ENCODE results near the gene BTBD9. TPM values are rescaled to one million over a fixed set of nuclear protein-coding genes. Genes with fewer than 3 reads are reported as not detected.

The BTBD9 gene
- total RNA-seq, 2 experiments from 2014 or later: 6.8 to 7.0 TPM

DNA sequence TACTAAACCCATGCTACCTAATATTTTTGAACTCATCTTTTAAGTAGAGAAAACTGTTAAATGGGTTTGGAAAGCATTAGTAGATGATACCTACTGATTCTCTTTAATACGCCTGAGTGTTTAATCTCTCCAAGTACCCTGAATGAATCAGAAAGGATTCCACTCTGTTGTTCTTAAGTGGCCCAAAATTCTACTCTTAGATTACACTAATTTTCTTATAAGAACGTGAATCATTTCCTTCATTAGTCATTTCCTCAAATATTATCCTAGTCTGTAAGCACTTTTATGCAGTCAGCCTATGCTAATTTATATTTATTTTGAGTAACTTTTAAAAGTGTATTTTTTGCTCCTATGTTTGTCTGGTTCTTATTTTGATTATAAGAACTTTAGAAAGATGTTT, 380.0 kb downstream of the BTBD9 start:
- peak overlapping the region; percentile 77 for H3K27ac Mint-ChIP-seq
- H3K27me3 Mint-ChIP-seq: no peaks in the 10 kb centered on the region
- DNase-seq: no peak
- peaks cover 26% of the 10 kb centered on the region for H3K36me3 Mint-ChIP-seq
- no peak overlapping the region for H3K4me3 Mint-ChIP-seq
- H3K4me1 Mint-ChIP-seq: peaks cover 12% of the 10 kb centered on the region
- peaks cover 5% of the 10 kb centered on the region for H3K9me3 Mint-ChIP-seq

DNA sequence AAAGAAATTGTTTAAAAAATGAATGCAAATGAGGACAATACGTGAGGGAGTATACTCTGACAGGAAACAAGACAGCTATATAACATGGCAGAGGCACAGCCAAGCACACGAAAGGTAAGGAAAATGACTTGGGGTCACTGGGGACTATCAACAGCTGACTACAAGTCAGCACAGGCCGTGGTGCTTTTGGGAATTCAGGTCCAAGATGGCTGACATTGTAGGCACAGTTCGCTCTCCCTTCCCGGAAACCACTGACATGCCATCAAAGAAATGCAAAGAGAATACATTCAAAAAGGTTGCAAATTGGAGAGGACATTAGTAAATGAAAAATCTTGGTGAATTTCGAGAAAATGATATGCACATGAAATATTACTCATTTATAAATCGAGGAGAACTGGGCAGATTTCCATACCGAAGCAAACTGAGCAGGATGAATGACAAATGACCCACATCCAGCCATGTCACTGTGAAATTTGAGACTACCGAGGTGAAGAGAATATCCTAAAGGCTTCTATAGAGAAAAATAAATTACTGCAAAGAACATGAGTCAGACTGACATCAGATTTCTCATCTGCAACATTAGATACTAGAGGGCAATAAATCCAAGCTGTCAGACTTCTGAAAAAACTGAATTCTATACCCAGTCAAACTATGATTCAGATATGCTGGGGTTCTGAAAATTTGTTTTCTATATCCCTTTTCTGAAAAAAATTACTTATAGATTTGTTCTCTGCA, 391.1 kb downstream of the BTBD9 start:
- Mint-ChIP-seq H3K27me3 (no peaks in the 10 kb centered on the region), H3K4me1 (peaks cover 5% of the 10 kb centered on the region), H3K4me3 (no peak overlapping the region), H3K36me3 (peaks cover 7% of the 10 kb centered on the region), H3K27ac (no peak overlapping the region), H3K9me3 (no peaks in the 10 kb centered on the region)
- no peak for DNase-seq

DNA sequence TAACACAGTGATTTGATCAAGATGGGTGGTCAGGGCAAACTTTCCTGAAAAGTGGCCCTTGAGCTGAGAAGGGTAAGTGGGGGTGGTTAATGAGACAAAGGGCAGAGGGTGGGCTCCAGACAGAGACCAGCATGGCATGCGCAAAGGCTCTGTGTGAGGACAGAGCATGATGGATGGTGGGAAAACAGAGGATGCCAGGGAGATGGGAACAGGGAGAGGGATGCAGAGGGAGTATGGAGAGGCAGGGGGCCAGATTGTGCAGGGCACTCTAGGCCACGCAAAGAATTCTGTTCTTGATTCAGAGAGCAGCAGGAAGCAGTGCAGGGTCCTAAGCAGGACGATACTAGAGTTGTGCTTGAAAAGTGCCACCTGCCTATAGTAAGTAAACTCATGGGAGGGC, 394.4 kb downstream of the BTBD9 start:
- Mint-ChIP-seq H3K9me3 (no peaks in the 10 kb centered on the region), H3K27me3 (no peaks in the 10 kb centered on the region), H3K4me3 (no peak overlapping the region), H3K27ac (no peak overlapping the region), H3K4me1 (peaks cover 6% of the 10 kb centered on the region), H3K36me3 (peaks cover 3% of the 10 kb centered on the region)
- no peak for DNase-seq

DNA sequence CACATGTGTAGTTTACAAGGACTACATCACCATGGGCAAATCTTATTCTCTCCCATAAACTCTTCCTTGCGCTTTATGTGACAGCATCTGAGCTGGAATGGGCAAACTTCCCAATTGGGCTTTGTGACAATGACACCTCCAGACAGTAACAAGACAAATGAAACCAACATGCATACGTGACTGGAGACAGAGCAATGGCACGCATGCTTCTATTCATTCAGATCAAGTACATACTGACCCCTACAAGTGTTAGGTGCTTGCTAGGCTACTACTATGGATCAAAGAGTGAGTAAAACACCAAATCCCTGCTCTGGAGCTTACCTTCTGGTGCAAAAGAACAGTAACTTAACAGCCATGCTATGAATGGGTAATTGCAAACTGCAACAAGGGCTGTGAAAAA, 394.9 kb downstream of the BTBD9 start:
- Mint-ChIP-seq H3K36me3 (peaks cover 3% of the 10 kb centered on the region), H3K4me3 (no peak overlapping the region), H3K4me1 (peaks cover 6% of the 10 kb centered on the region), H3K27me3 (no peaks in the 10 kb centered on the region), H3K9me3 (no peaks in the 10 kb centered on the region), H3K27ac (no peak overlapping the region)
- no peak for DNase-seq

GRCh38 chr6:38241200-38241871, 398.4 kb downstream of the BTBD9 start:
- Mint-ChIP-seq H3K27ac (no peak overlapping the region), H3K4me1 (peaks cover 3% of the 10 kb centered on the region), H3K36me3 (peaks cover 6% of the 10 kb centered on the region), H3K27me3 (no peaks in the 10 kb centered on the region), H3K9me3 (no peaks in the 10 kb centered on the region), H3K4me3 (no peak overlapping the region)
- no peak for DNase-seq

DNA sequence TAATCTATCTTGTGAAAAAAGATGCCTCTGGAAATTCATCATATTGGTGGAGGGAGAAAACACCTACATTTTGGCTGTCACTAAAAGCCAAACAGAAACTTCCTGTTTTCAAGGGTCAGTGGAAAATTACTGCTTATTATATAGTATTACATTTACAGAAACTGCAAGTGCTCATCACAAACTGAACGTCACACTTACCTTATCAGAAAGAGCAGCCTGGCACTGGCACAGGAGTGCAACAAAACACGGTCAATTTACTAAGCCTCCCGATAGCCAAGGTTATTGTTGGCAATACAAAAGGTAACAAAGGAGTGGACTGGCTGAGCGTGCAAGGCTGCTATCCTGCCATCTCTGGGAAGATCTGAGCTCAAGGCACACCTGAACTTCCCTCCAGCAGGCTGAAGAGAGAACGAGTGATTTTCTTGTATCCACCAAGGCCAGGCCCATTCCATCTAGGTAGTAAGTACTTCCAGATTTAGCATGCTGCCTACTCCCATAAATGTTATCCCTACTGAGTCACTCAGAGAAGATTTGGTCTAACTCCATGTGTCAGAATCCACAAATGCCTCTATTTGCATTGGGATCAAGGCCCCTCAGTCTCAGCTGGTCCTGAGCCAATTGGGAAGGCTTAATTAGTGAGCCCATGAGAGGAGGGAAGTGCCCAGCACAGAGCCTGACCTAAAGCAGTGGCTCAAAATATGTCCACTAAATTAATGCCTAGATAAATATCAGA, 399.8 kb downstream of the BTBD9 start:
- H3K27me3 Mint-ChIP-seq: no peaks in the 10 kb centered on the region
- H3K4me3 Mint-ChIP-seq: no peak overlapping the region
- peaks cover 3% of the 10 kb centered on the region for H3K4me1 Mint-ChIP-seq
- no peaks in the 10 kb centered on the region for H3K9me3 Mint-ChIP-seq
- no peak overlapping the region for H3K27ac Mint-ChIP-seq
- peaks cover 4% of the 10 kb centered on the region for H3K36me3 Mint-ChIP-seq
- no peak for DNase-seq

GRCh38 chr6:38236631-38237030, 403.1 kb downstream of the BTBD9 start:
- Mint-ChIP-seq H3K9me3 (no peaks in the 10 kb centered on the region), H3K36me3 (peaks cover 4% of the 10 kb centered on the region), H3K4me3 (no peak overlapping the region), H3K27ac (no peak overlapping the region), H3K4me1 (peaks cover 2% of the 10 kb centered on the region), H3K27me3 (no peaks in the 10 kb centered on the region)
- no peak for DNase-seq

- no peaks in the 10 kb centered on the region for H3K9me3 Mint-ChIP-seq
- H3K36me3 Mint-ChIP-seq: peaks cover 4% of the 10 kb centered on the region
- H3K4me1 Mint-ChIP-seq: peaks cover 2% of the 10 kb centered on the region
- no peak for DNase-seq
- H3K4me3 Mint-ChIP-seq: no peak overlapping the region
- no peaks in the 10 kb centered on the region for H3K27me3 Mint-ChIP-seq
- H3K27ac Mint-ChIP-seq: no peak overlapping the region
Measured at GRCh38 chr6:38234934-38235682, 404.6 kb downstream of the BTBD9 start.

- Mint-ChIP-seq H3K4me3 (no peak overlapping the region), H3K4me1 (peaks cover 2% of the 10 kb centered on the region), H3K27me3 (no peaks in the 10 kb centered on the region), H3K9me3 (no peaks in the 10 kb centered on the region), H3K36me3 (peaks cover 8% of the 10 kb centered on the region), H3K27ac (no peak overlapping the region)
- DNase-seq: no peak
Measured at GRCh38 chr6:38234141-38234540, 405.6 kb downstream of the BTBD9 start.

DNA sequence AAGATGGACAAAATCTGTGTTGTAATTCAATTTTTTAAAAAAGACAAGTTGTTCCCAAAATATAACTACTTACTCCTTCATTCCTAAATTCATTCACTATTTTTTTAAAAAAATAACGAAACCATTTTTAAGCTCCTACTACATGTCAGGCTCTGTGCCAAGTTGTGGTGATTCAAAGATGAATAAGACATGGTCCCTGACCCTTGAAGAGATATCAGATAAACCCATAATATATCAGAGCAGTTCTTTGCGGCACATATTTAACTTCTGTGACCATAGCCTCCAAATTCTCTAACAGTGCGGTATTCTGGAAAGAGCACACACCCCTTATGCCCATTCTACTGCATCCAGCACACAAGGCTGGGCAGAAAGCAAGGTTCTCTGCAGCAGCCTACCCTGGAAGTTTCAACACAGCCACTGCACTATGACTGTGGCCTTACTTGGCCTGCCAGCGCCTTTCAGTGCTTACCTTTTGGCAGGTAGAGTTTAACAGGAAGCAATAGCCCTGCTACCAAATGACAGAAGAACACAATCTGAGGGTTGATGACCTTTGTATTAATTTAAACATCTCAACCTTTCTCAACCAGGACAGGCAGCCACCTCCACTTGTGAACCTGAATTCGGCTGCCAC, 406.5 kb downstream of the BTBD9 start:
- Mint-ChIP-seq H3K36me3 (peaks cover 8% of the 10 kb centered on the region), H3K4me1 (peaks cover 2% of the 10 kb centered on the region), H3K4me3 (no peak overlapping the region), H3K27ac (no peak overlapping the region), H3K27me3 (no peaks in the 10 kb centered on the region), H3K9me3 (no peaks in the 10 kb centered on the region)
- no peak for DNase-seq

- no peaks in the 10 kb centered on the region for H3K4me1 Mint-ChIP-seq
- H3K27me3 Mint-ChIP-seq: no peaks in the 10 kb centered on the region
- peaks cover 3% of the 10 kb centered on the region for H3K36me3 Mint-ChIP-seq
- DNase-seq: no peak
- no peak overlapping the region for H3K4me3 Mint-ChIP-seq
- H3K27ac Mint-ChIP-seq: no peak overlapping the region
- no peaks in the 10 kb centered on the region for H3K9me3 Mint-ChIP-seq
Measured at GRCh38 chr6:38225766-38226165, 414.0 kb downstream of the BTBD9 start.

DNA sequence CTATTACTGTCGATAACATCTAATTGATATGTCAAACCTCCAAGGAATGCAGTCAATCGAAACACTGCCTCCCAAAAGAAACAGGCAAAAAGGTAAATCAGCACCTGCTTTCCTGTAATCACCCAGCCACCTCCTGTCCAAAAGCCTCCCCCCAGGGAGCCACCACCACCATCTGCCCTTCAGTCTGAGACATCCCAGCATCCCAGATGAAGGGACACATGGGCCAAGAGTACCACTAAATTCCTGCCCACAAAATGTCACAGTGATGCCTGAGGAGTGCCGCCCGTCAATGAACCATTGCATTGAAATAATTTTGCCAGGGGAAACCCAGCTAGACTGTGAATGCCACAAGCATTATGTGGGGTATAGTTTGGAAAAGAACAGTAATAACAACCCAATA, 418.5 kb downstream of the BTBD9 start:
- Mint-ChIP-seq H3K36me3 (no peaks in the 10 kb centered on the region), H3K27ac (no peak overlapping the region), H3K4me1 (no peaks in the 10 kb centered on the region), H3K27me3 (no peaks in the 10 kb centered on the region), H3K9me3 (no peaks in the 10 kb centered on the region), H3K4me3 (no peak overlapping the region)
- no peak for DNase-seq

DNA sequence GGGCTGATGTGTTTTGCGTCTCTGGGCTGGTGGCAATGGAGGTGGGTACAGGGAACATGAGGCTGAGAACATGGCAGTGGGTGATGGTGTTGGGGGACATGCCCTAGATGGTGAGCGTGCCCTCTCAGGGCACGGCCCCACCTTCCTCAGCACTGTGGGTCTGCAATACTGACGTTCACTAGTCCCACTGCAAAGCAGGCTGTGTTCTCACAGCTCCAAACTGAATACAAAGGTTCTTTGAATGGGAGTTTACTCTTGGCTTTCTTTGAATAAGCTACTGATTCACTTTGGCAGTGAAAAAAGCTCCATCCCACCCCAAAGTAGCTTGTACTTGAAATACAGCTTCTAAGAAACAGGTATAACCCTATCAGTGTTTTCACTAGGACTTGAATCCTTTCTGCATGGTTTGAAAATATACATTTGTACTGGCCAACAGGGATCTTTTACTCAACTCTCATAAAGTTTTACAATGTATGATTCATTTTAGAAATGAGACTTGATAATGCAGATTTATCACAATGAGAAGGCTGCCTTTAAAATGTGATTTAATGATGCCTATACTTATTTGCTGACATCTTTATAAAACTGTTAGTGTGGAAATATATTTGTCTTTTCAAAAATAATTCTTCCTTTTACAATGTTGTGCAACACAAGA, 419.5 kb downstream of the BTBD9 start:
- H3K9me3 Mint-ChIP-seq: no peaks in the 10 kb centered on the region
- H3K27ac Mint-ChIP-seq: no peak overlapping the region
- H3K4me1 Mint-ChIP-seq: no peaks in the 10 kb centered on the region
- no peaks in the 10 kb centered on the region for H3K36me3 Mint-ChIP-seq
- no peak overlapping the region for H3K4me3 Mint-ChIP-seq
- H3K27me3 Mint-ChIP-seq: no peaks in the 10 kb centered on the region
- no peak for DNase-seq

DNA sequence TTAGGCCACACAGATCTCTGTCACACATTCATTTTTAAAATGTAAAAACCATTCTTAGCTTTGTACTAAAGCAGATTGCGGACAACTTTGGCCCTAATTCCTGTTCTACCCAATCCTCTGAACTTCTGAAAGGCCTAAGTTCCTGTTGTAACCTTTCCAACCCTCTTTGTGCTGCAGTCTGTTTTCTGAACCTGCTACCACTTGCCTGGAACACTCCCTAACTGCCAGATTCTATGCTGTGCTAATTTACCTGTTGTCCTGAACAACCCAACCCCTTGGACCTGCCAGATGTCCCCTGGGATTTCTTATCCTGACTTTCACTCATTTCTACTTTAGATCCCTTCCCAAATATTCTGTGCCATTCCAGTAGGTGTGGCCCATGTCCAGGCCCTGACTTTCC, 421.5 kb downstream of the BTBD9 start:
- no peak overlapping the region for H3K27ac Mint-ChIP-seq
- no peaks in the 10 kb centered on the region for H3K9me3 Mint-ChIP-seq
- no peak for DNase-seq
- no peaks in the 10 kb centered on the region for H3K27me3 Mint-ChIP-seq
- no peaks in the 10 kb centered on the region for H3K36me3 Mint-ChIP-seq
- H3K4me1 Mint-ChIP-seq: no peaks in the 10 kb centered on the region
- H3K4me3 Mint-ChIP-seq: no peak overlapping the region
